ENCODE results near the gene OSBPL10. TPM values are rescaled to one million over a fixed set of nuclear protein-coding genes. Genes with fewer than 3 reads are reported as not detected.
A peak's percentile ranks its signal among the peaks of the same experiment; 100 is the strongest.

OSBPL10 gene
- polyA plus RNA-seq, 3 donors: 1.0 to 4.3 (median 3.8) TPM

- no peak overlapping the region for H3K27ac ChIP-seq (ENCODE audit: low read depth, low read length)
- WGBS, 3 donors: 52 to 77% (median 68%) methylated on average over 2 of the region's 2 CpGs
These were observed 12.6 kb downstream of the OSBPL10 start for GRCh38 chr3:31968369-31968926.

DNA sequence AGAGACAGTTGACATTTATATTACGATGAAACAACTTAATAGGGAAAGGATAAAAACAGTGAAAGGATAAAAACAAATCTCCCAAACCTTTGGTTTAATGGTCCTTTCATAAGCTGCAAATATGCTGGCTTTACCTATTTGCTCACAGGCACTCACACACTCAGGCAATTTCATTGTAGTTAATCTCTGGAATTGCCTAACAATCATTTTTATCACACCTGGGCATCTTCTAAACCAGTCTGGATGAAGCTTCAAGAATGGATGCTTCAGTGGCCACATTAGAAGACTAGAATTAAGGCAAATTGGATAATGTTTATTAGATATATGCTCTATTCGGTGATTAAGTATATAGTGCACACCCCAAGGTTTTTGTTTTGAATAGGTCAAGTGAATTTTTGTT, 13.5 kb downstream of the OSBPL10 start:
- 89 to 95% (median 90%) methylated on average over 2 of the region's 2 CpGs for WGBS, 3 donors
- no peak overlapping the region for H3K27ac ChIP-seq (ENCODE audit: low read depth, low read length)

DNA sequence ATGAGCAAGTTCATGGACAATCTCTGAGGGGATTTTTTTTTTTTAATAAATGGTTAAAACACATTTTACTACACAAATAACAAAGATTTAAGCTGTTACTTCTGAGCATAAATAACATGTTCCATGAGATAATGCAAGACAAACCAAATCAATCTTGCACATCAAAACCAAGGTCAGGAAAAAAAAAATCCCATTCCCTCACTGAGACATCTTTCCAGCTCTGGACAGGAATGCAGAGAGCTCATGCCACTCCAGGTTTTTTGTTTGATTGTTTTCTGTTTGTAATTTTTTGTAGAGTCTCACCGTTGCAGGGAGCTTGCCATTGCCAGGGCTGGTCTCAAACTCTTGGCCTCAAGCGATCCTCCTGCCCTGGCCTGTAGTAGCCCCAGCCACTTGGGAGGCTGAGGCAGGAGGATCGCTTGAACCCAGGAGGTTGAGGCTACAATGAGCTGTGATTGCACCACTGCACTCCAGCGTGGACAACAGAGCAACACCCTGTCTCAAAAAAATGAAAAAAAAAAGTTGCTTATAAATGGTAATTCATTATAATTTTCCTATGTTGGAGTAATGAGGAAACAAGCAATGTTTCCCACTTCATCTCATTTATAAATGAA, 14.0 kb downstream of the OSBPL10 start:
- WGBS, 3 donors: 79 to 87% (median 87%) methylated on average over 4 of the region's 4 CpGs
- H3K27ac ChIP-seq (ENCODE audit: low read depth, low read length): no peak overlapping the region

DNA sequence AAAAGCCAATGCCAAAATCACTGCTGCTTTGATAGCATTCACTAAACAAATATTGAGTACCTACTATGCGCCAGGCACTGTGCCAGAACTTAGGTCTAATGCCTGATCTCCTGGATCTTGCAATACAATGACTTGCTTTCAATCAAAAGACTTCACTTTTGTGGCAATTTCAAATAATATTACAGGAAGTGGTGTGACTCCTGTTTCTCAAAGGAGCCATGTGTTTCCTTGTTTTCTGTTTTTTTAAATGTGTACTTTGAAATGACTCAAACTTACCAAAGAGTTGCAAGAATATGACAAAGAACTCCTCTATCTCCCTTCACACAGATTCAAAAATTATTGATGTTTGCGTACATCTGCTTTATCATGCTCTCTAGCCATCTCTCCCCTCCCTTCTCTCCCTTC, 18.3 kb downstream of the OSBPL10 start:
- 51 to 67% (median 51%) methylated on average over 2 of the region's 2 CpGs for WGBS, 3 donors
- no peak overlapping the region for H3K27ac ChIP-seq (ENCODE audit: low read depth, low read length)

DNA sequence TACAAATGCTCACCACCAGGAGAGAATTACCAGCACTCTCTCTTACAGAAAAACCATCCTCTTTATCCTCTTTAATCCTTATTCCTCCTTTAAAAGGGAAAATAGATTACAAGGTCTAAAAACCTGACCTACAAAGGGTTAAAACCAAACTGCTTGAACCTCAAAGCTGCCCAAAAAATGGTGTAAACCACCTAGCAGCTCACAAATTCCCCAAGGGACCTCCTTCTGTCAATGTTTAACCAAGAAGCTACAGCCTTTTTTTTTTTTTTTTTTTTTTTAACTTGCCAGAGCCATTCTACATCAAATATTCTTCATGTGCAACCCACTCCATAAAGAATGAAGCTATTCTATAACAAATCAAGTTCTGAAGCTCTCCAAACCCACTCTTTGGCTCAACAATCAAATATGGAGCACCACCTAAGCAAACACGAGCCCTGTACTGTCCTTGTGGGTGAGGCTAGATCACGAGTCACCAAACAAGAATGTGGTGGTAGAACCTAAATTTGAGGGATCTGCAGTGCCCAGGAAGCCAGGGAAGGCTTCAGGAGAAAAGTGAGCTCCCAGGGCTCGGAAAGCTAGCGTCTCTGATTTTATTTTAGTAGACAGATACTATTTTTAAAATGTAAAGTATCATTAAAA, 20.1 kb downstream of the OSBPL10 start:
- WGBS, 3 donors: 47 to 81% (median 79%) methylated on average over 4 of the region's 4 CpGs
- H3K27ac ChIP-seq (ENCODE audit: low read depth, low read length): no peak overlapping the region

DNA sequence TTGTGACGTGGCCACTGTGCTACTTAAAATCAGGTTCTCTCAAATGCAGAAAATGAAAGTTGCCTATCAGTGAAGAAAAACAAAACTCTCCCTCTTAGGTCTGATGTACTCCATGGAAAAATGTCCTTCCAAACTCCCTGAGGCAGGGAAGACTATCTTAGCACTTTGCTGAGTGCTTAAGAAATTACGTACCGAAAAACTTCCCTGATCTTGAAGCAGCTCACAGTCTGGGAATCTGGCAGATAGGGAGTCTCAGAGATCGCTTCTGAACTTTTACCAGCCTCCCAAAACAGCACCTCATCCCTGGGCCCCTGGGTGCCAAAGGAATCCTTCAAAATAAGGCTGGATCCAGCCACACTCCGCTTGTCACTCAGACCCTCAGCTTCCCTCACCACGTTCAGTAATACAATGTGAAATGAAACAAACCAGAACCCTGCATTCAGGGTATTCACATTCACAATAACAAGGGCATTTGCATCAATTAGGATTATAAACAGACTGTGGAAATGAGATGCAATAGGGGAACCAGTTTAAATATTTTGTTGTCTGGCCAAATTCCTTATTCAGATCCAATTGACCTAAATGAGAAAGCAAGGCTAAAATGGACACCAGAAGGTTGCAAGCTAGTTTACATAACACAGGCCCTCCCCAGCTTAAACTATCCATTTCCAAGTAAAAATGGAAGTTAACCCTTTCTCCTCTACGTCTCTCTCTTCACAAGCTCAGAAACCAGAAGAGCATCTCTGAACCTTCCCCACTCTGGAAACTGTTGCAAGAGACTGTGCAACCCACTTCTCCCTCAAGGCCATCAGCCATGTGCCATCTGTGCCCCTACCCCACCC, 20.9 kb downstream of the OSBPL10 start:
- H3K27ac ChIP-seq (ENCODE audit: low read depth, low read length): peak overlapping the region; percentile 54
- 40 to 76% (median 45%) methylated on average over 7 of the region's 7 CpGs for WGBS, 3 donors

DNA sequence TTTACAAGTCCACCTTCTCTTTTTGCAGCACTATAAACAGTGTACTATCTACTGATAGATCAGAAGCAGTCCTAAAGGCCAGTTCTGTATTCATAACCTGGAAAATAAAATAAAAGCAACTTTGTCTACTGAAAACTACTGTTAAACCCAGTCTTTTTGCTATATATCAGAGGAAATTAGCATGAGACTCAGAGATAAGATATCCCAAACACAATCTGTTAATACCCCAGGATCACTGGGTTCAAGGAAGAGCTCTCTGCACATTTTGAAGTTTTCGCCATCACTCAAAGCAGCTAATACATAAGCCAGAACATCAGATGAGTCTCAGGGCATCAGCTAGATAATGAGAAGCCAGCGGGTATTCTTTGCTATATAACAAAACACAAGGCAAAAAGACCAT, 21.8 kb downstream of the OSBPL10 start:
- 83 to 97% (median 83%) methylated on average over 2 of the region's 2 CpGs for WGBS, 3 donors

GRCh38 chr3:31958701-31959152, 22.3 kb downstream of the OSBPL10 start:
- H3K27ac ChIP-seq (ENCODE audit: low read depth, low read length): no peak overlapping the region
- WGBS, 3 donors: 43 to 67% (median 54%) methylated on average over 3 of the region's 3 CpGs

More for the DNA sequence above, 21.8 kb downstream of the OSBPL10 start:
- no peak overlapping the region for H3K27ac ChIP-seq (ENCODE audit: low read depth, low read length)

GRCh38 chr3:31957106-31957505, 24.0 kb downstream of the OSBPL10 start:
- no peak overlapping the region for H3K27ac ChIP-seq (ENCODE audit: low read depth, low read length)
- WGBS, 3 donors: 54 to 89% (median 73%) methylated on average over 3 of the region's 3 CpGs

GRCh38 chr3:31955581-31955980, 25.5 kb downstream of the OSBPL10 start:
- H3K27ac ChIP-seq (ENCODE audit: low read depth, low read length): no peak overlapping the region

GRCh38 chr3:31953636-31954035, 27.4 kb downstream of the OSBPL10 start:
- 90 to 96% (median 92%) methylated on average over 2 of the region's 2 CpGs for WGBS, 3 donors
- no peak overlapping the region for H3K27ac ChIP-seq (ENCODE audit: low read depth, low read length)

GRCh38 chr3:31953091-31953490, 28.0 kb downstream of the OSBPL10 start:
- H3K27ac ChIP-seq (ENCODE audit: low read depth, low read length): no peak overlapping the region
- WGBS, 3 donors: 90 to 91% (median 91%) methylated on average over 7 of the region's 7 CpGs

GRCh38 chr3:31952205-31952604, 28.9 kb downstream of the OSBPL10 start:
- H3K27ac ChIP-seq (ENCODE audit: low read depth, low read length): no peak overlapping the region
- 65 to 73% (median 67%) methylated on average over 4 of the region's 4 CpGs for WGBS, 3 donors

- H3K27ac ChIP-seq (ENCODE audit: low read depth, low read length): no peak overlapping the region
- 78 to 89% (median 85%) methylated on average over 6 of the region's 6 CpGs for WGBS, 3 donors
These were observed 32.8 kb downstream of the OSBPL10 start for GRCh38 chr3:31948280-31948679.

GRCh38 chr3:31947671-31948091, 33.4 kb downstream of the OSBPL10 start:
- no peak overlapping the region for H3K27ac ChIP-seq (ENCODE audit: low read depth, low read length)
- WGBS, 3 donors: 52 to 55% (median 54%) methylated on average over 6 of the region's 6 CpGs

GRCh38 chr3:31947162-31947561, 33.9 kb downstream of the OSBPL10 start:
- H3K27ac ChIP-seq (ENCODE audit: low read depth, low read length): no peak overlapping the region
- 85 to 96% (median 90%) methylated on average over 4 of the region's 4 CpGs for WGBS, 3 donors

- no peak overlapping the region for H3K27ac ChIP-seq (ENCODE audit: low read depth, low read length)
- WGBS, 3 donors: 84 to 96% (median 85%) methylated on average over 10 of the region's 10 CpGs
These were observed 34.5 kb downstream of the OSBPL10 start for GRCh38 chr3:31946484-31947081.

DNA sequence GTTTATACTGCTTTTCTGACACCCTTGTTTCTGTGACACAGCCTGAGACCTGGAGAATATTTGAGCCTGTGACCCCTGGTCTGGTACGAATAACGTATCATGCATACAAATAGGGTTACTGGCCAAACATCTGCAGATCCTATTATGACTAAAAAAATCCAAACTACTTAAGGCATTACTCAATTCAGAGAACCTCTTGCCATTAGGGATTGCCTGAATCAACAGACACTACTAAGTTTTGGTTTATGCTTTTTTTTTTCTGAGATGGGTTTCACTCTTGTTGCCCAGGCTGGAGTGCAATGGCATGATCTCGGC, 35.4 kb downstream of the OSBPL10 start:
- H3K27ac ChIP-seq (ENCODE audit: low read depth, low read length): no peak overlapping the region
- 49 to 87% (median 73%) methylated on average over 3 of the region's 3 CpGs for WGBS, 3 donors

GRCh38 chr3:31943041-31943440, 38.0 kb downstream of the OSBPL10 start:
- H3K27ac ChIP-seq (ENCODE audit: low read depth, low read length): no peak overlapping the region
